BLaER1 treated with 17β-estradiol and CSF1 and Interleukin-3, amounts not matched to agents 10 nM and 100 nM (cell line): Measurements from ENCODE around the gene NCBP3.
"Not testable (repeated sequence)": the region's sequence is repeated elsewhere in the genome, so short reads cannot be mapped to it uniquely, and the experiment has no call there.

Experiments used
- H3K27ac ChIP-seq, 11 experiments: shearing (Covaris generic); formaldehyde crosslinking; 2 replicates each; pipeline ENCODE4 v1.8.1; 2022
- H3K27me3 ChIP-seq, 11 experiments: shearing (Covaris generic); formaldehyde crosslinking; 2 replicates each; pipeline ENCODE4 v1.8.1; 2022
- H3K36me3 ChIP-seq, 11 experiments: shearing (Covaris generic); formaldehyde crosslinking; 2 replicates each; pipeline ENCODE4 v1.8.1; 2022
- H3K4me1 ChIP-seq, 10 experiments: shearing (Covaris generic); formaldehyde crosslinking; 2 replicates each; pipeline ENCODE4 v1.8.1; 2022
- H3K4me2 ChIP-seq, 11 experiments: shearing (Covaris generic); formaldehyde crosslinking; 2 replicates each; pipeline ENCODE4 v1.8.1; 2022
- H3K4me3 ChIP-seq, 10 experiments: shearing (Covaris generic); formaldehyde crosslinking; 2 replicates each; pipeline ENCODE4 v1.8.1; 2022
- H3K9ac ChIP-seq, 11 experiments: shearing (Covaris generic); formaldehyde crosslinking; 2 replicates each; pipeline ENCODE4 v1.8.1; 2022
- H3K9me3 ChIP-seq, 11 experiments: shearing (Covaris generic); formaldehyde crosslinking; replicated peaks in 1 of 11; 2 replicates each; pipeline ENCODE4 v1.8.1; 2022
- H4K20me1 ChIP-seq, 11 experiments: shearing (Covaris generic); formaldehyde crosslinking; 2 replicates each; pipeline ENCODE4 v1.8.1; 2022
- Cebpa-rat ChIP-seq, 11 experiments: shearing (Covaris generic); IDR thresholded peaks; 2 replicates each; pipeline ENCODE4 v1.8.1; 2022

NCBP3 gene

GRCh38 chr17:3866276-3866675, 20.2 kb upstream of the NCBP3 start:
- TF ChIP-seq Cebpa-rat (IDR thresholded peaks at IDR 0.05): no peak
- peaks cover 23 to 58% (median 48%) of the 10 kb centered on the region in 10 experiments for H3K4me1 ChIP-seq
- no peak overlapping the region for H3K4me3 ChIP-seq
- H3K9ac ChIP-seq: no peak overlapping the region
- H3K4me2 ChIP-seq: peak overlapping the region in 9 of 11 experiments; percentile 68 to 84 (median 77); a peak in 9 of 22 replicates
- no peaks in the 10 kb centered on the region for H4K20me1 ChIP-seq
- no peaks in the 10 kb centered on the region for H3K27me3 ChIP-seq
- H3K27ac ChIP-seq: 0 out of 22 replicates have a peak overlapping the region, but pooled peaks of 1 of the 11 experiments have one; percentile 50
- no peaks in the 10 kb centered on the region for H3K9me3 ChIP-seq
- peaks cover 0 to 8% (median 2%) of the 10 kb centered on the region in 11 experiments; a peak in 5 of 22 replicates for H3K36me3 ChIP-seq

DNA sequence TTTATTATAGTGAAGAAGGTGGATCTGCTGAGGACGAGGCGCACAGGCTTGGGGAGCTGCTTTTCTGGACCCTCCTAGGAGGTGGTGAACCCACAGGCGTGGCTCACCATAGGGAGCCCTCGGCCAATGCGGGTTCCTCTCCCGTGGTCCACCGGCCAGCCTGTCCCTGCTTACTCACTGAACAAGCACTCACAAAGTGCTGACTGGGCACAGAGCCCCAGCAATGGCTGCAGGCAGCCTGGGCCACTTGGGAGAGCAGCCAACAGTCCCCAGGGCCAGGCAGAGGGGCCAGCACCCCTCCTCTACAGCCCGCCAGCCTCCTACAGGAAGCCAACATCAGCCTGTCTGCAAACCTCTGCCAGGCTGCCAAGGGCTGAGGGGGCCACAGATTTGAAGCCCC, 19.1 kb upstream of the NCBP3 start:
- Histone ChIP-seq H3K9me3 (no peaks in the 10 kb centered on the region), H3K27me3 (no peaks in the 10 kb centered on the region), H3K4me2 (peak overlapping the region; percentile 64 to 84 (median 74)), H3K4me1 (peaks cover 15 to 49% (median 38%) of the 10 kb centered on the region in 10 experiments), H3K4me3 (no peak overlapping the region), H3K36me3 (peaks cover 0 to 15% (median 12%) of the 10 kb centered on the region in 11 experiments; a peak in 7 of 22 replicates), H3K27ac (peak overlapping the region in 8 of 11 experiments; percentile 9 to 50 (median 36); a peak in 11 of 22 replicates), H3K9ac (peak overlapping the region in 10 of 11 experiments; percentile 0 to 54 (median 32); a peak in 14 of 22 replicates), H4K20me1 (no peaks in the 10 kb centered on the region)
- no peak for TF ChIP-seq Cebpa-rat (IDR thresholded peaks at IDR 0.05)

GRCh38 chr17:3864534-3864933, 18.5 kb upstream of the NCBP3 start:
- Histone ChIP-seq H3K4me3 (no peak overlapping the region), H3K9me3 (no peaks in the 10 kb centered on the region), H3K36me3 (peaks cover 0 to 15% (median 12%) of the 10 kb centered on the region in 11 experiments; a peak in 7 of 22 replicates), H4K20me1 (no peaks in the 10 kb centered on the region), H3K4me1 (peaks cover 15 to 42% (median 33%) of the 10 kb centered on the region in 10 experiments), H3K4me2 (peak overlapping the region; percentile 64 to 84 (median 74)), H3K27ac (peak overlapping the region in 8 of 11 experiments; percentile 9 to 50 (median 36); a peak in 8 of 22 replicates), H3K9ac (peak overlapping the region in 7 of 11 experiments; percentile 0 to 54 (median 39); a peak in 11 of 22 replicates), H3K27me3 (no peaks in the 10 kb centered on the region)
- no peak for TF ChIP-seq Cebpa-rat (IDR thresholded peaks at IDR 0.05)

DNA sequence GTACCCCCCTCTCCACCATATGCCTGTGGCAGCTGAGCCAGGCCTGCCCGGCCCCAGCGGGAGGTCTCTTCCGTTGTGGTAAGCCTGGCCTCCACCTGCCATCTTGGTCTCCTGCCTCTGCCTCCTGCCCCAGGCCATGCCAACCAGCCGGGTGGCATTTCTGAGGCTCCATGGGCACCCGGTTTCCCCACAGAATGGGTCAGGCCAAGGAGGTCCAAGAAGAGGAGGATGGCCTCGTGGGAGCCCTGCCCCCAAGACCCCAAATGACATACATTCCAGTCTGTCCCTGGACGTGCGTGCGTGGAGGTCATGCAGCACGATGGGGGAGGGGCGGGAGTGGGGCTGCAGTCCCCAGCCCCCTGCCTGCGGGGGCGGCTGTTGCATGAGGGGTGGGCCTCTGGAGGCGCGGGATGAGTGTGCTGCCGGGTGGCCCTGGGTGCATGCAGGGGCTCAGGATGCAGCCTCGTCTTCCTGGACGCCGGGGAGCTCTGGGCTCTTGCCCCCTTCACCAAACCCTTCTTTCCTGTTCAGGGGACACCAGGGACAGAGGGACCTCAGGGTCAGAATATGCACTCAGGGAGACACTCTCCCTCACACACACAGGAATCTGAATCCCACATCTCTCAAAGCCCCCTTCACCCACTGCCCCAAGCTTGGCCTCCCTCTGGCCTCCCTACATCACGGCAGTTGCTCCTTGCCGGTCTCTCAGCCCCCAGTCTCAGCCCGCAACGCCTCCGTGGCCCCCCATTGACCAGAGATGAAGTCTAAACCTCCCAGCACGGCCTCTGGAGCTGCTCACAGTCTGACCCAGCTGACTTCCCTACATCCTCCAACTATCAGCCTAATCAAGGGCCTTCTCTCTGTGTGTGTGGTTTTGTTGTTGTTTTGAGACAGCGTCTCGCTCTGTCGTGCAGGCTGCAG, 16.0 kb upstream of the NCBP3 start:
- no peak overlapping the region for H3K4me3 ChIP-seq
- H3K36me3 ChIP-seq: peaks cover 0 to 15% (median 12%) of the 10 kb centered on the region in 11 experiments; a peak in 7 of 22 replicates
- no peaks in the 10 kb centered on the region for H4K20me1 ChIP-seq
- TF ChIP-seq Cebpa-rat (IDR thresholded peaks at IDR 0.05): no peak
- no peaks in the 10 kb centered on the region for H3K27me3 ChIP-seq
- H3K4me1 ChIP-seq: peaks cover 15 to 29% (median 24%) of the 10 kb centered on the region in 10 experiments
- H3K9me3 ChIP-seq: no peaks in the 10 kb centered on the region
- 0 out of 22 replicates have a peak overlapping the region, but pooled peaks of 1 of the 11 experiments have one; percentile 31 for H3K9ac ChIP-seq
- no peak overlapping the region for H3K4me2 ChIP-seq
- H3K27ac ChIP-seq: no peak overlapping the region

DNA sequence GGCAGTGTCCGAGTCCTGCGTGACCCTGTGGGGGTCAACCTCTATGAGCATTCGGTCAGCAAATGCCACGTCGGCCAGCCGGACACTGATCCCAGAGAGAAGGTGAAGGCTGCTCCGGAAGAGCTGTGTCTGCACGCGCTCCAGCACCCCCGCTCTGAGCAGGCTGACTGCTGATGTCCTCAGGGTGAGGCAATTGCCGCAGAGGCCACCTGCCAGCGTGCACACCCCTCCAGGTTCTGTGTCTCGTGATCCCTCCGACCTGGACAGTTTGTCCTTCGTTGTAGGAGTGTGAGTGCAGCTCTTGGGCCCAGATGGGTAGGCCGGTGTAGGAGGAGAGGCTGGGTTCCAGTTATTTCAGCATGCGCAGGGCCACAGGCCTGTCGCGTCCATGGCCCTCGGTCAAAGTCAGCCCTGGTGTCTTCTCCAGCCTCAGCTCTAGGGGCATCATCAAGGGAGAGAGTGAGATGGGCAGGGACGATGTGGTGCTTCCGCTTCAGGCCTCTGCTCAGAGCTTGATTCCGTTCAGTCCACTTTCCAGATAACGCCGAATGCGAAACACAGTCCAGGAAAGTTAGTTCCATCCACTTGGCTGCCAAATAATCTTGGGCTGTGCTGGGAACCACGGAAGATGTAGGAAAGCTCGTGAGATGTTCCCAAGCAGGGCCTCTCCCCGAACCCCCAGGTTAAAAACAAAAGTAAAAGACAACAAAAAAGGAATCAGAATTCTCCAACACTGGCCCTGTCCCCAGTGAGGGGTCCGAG, 15.1 kb upstream of the NCBP3 start:
- no peaks in the 10 kb centered on the region for H3K27me3 ChIP-seq
- peaks cover 15 to 23% (median 19%) of the 10 kb centered on the region in 10 experiments for H3K4me1 ChIP-seq
- H3K4me2 ChIP-seq: no peak overlapping the region
- no peak overlapping the region; a peak in 1 of 22 replicates for H3K9ac ChIP-seq
- peaks cover 0 to 15% (median 12%) of the 10 kb centered on the region in 11 experiments; a peak in 7 of 22 replicates for H3K36me3 ChIP-seq
- H4K20me1 ChIP-seq: no peaks in the 10 kb centered on the region
- no peak for TF ChIP-seq Cebpa-rat (IDR thresholded peaks at IDR 0.05)
- no peaks in the 10 kb centered on the region for H3K9me3 ChIP-seq
- H3K4me3 ChIP-seq: no peak overlapping the region
- no peak overlapping the region for H3K27ac ChIP-seq

DNA sequence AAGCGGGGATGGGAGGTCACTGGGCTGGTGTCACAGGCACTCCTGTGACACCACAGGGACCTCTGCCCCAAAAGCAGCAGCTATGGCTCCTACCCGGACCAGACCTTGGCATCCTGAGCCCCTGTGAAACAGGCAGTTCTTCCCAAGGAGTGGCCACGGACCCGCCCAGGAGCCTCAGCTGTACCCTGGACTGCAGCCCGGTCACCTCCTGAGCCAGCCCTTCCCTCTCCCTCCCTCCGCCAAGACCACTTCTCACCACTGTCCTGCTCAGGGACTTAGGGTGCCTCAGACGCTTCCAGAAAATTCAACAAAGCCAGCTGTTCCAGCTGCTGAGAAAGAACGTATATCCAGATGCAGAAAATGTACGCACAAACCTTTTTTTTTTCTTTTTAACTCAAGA, 13.9 kb upstream of the NCBP3 start:
- H3K9me3 ChIP-seq: no peaks in the 10 kb centered on the region
- H3K36me3 ChIP-seq: peaks cover 0 to 15% (median 12%) of the 10 kb centered on the region in 11 experiments; a peak in 7 of 22 replicates
- no peak overlapping the region for H3K4me2 ChIP-seq
- no peaks in the 10 kb centered on the region for H3K27me3 ChIP-seq
- no peak overlapping the region for H3K27ac ChIP-seq
- H4K20me1 ChIP-seq: no peaks in the 10 kb centered on the region
- H3K4me3 ChIP-seq: no peak overlapping the region
- H3K4me1 ChIP-seq: peaks cover 6 to 12% (median 7%) of the 10 kb centered on the region in 10 experiments
- no peak for TF ChIP-seq Cebpa-rat (IDR thresholded peaks at IDR 0.05)
- H3K9ac ChIP-seq: no peak overlapping the region

GRCh38 chr17:3857261-3858105, 11.4 kb upstream of the NCBP3 start:
- H3K4me3 ChIP-seq: no peak overlapping the region
- no peaks in the 10 kb centered on the region for H3K27me3 ChIP-seq
- peaks cover 0 to 7% (median 6%) of the 10 kb centered on the region in 10 experiments; a peak in 16 of 20 replicates for H3K4me1 ChIP-seq
- H3K9me3 ChIP-seq: no peaks in the 10 kb centered on the region
- no peak for TF ChIP-seq Cebpa-rat (IDR thresholded peaks at IDR 0.05)
- no peak overlapping the region for H3K4me2 ChIP-seq
- H3K9ac ChIP-seq: no peak overlapping the region
- H4K20me1 ChIP-seq: no peaks in the 10 kb centered on the region
- H3K27ac ChIP-seq: no peak overlapping the region
- H3K36me3 ChIP-seq: peaks cover 0 to 15% (median 12%) of the 10 kb centered on the region in 11 experiments; a peak in 7 of 22 replicates

GRCh38 chr17:3854204-3854603, 8.2 kb upstream of the NCBP3 start:
- H3K27me3 ChIP-seq, H4K20me1 ChIP-seq, H3K27ac ChIP-seq, H3K4me2 ChIP-seq, H3K4me3 ChIP-seq, H3K9ac ChIP-seq, H3K36me3 ChIP-seq, H3K9me3 ChIP-seq: not testable (repeated sequence)
- H3K4me1 ChIP-seq: peaks cover 0 to 12% (median 9%) of the 10 kb centered on the region in 10 experiments; a peak in 16 of 20 replicates
